ENCODE measurements around the gene LCE1E.

The LCE1E gene

DNA sequence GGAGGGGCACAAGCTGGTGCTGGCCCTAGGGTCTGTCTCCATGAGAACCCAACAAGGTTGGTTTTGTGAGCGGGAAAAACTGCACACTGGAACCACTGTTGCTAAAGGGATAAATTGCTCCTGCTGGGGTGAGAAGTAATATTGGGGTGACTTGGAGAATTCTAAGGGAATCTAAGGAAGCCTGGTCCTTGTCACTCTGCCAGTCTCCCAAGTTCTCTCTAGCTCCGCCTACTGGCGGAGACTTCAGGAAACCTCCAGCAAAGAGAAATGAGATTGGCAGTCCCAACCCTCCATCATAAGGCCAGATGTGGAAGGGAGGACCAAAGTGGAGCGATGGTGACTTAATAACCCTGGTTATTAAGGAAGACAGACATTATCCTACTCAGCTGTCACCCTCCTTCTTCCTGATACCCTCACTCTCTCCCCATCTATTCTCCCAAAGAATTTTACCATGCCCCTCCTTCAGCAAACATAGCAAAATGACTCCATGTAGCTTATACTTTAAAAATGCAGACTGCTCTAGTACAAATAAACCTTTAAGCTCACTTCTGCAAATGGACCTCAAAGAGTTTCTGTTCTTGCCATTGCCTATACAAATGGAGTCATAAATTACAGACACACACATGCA is 8.4 kb upstream of the LCE1E start:
- in situ Hi-C loops (cut with MboI; ENCODE audit: low sequenced_read_pairs) = no loop called here

DNA sequence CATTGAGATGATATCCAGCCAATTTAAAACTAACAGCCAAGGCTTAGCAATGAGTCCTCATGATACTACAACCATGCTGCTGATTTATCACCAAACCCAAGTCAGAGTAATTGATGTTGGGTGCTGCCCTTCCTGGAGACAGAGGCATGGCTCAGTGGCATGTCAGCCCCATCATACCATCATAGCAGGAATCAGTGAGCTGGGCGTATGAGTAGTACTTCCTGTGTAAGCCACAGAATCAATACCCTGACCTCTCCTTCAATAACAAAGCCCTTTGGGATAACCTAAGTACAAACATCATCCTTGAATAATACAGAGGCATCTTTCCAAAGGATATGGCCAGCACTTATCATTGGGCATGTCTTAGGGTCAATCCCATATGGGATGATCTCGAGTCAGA is 3.0 kb upstream of the LCE1E start:
- in situ Hi-C loops (cut with MboI; ENCODE audit: low sequenced_read_pairs) = no loop called here

DNA sequence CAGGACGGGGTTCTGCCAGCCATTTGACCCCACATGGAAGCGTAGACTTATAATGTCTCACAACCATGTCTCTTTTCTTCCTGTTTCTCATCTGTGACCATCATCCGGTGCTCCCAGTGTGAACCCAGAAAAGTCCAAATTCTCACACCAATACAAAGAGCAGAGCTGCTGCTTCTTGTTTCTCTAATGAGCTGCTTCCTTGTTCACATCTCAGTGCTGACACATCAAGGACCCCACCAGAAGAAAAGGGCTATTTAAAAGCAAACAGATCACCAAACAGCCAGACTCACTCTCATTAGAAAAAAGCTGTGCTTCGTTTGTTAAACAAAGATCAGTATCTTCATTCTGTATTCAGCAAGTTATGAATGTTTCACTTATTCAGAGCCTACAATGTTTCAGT is 9.6 kb downstream of the LCE1E start:
- in situ Hi-C loops (cut with MboI; ENCODE audit: low sequenced_read_pairs) = no loop called here

DNA sequence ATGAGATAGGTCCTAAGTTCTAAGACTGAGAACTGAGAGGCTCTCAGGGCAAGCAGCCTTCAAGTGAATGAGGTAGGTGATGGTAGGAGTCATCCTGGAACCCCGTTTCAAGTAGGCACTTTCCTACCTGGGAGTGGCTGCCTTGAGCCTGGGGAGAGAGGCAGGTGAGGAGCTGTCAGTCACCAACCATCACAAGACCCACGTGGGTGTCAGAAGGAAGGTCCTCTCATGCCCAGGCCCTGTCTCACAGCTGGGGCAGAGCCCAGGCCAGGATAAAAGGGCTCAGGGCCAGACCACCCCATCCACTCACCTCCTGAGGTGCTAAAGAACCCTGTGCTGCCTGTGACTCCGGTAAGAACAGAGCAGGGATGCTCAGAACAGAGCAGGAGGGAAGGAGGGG is 10.4 kb downstream of the LCE1E start, which contains the start of gene LCE1D:
LCE1D (plus strand) TSS at position 301 of the 400 bp plus-strand sequence. CDS start 1,074 bp downstream, outside the sequence.
- in situ Hi-C loops (cut with MboI; ENCODE audit: low sequenced_read_pairs) = no loop called here

DNA sequence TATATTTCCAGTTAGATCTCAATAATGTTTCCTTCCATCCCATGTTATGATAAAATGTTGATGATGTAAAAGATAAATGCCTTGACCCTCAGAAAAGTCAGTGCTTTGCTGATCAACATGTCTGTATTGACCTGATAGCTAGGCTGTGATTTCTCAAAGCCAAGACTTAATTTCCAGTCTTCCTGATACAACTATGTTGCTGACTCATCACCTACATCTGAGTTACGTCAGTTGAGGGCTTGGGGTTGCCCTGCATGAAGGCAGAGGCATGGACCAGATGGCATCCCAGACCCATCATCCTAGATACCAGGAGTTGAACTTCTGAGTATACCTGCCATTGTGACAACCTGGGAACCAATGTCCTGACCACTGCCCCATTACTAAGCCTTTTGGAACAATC is 15.3 kb downstream of the LCE1E start:
- in situ Hi-C loops (cut with MboI; ENCODE audit: low sequenced_read_pairs) = no loop called here

DNA sequence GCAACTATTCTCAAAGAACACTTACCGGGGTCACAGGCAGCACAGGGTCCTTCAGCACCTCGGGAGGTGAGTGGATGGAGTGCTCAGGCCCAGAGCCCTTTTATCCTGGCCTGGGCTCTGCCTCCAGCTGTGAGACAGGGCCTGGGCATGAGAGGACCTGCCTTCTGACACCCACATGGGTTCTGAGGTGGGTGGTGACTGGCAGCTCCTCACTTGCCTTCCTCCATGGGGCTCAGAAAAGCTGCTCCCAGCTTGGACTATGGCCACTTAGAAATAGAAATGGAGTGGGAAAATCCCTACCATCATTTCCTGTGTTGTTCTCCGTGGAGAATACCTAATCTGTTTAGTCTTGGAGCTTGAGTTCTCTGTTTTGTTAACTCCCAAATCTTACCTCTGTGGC is 20.5 kb downstream of the LCE1E start, which contains the start of gene LCE1C:
LCE1C (minus strand) TSS at position 76 of the 400 bp plus-strand sequence. CDS start 1,173 bp downstream, outside the sequence.
- in situ Hi-C loops (cut with MboI; ENCODE audit: low sequenced_read_pairs) = no loop called here

DNA sequence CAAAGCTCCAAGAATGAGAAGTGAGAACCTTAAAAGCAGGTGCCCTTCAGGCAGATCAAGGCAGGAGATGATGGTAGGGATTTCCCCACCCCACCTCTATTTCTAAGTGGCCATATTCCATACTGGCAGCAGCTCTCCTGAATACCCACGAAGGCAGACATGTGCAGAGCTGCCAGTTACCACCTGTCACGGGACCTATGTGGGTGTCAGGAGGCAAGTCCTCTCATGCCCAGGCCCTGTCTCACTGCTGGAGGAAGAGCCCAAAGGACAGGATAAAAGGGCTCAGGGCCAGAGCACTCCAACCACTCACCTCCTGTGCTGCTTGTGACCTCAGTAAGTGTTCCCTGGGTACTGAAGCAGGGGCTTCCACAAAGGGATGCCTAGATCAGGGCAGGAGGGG is 25.0 kb downstream of the LCE1E start:
- in situ Hi-C loops (cut with MboI; ENCODE audit: low sequenced_read_pairs) = no loop called here

DNA sequence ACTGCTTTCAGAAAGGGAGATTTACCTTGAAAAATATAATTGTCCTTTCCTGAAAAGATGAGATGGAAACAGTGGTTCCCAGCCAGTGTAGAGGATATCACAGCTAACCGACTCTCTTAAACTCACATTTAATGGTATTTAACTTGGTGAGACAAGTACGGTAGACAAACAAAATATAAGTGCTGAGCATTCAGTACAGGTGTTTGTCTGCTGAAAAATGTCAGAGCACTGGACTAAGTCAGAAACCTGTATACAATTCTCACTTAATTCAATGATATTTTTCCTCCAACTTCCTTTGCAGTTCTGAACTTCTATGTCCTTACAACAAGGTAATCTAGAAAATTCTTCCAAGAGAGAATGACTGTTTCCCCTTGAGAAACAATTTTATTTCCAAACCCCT is 25.6 kb downstream of the LCE1E start, which contains the start of gene LCE1B:
LCE1B (plus strand) TSS at position 301 of the 400 bp plus-strand sequence. CDS start 476 bp downstream, outside the sequence.
- in situ Hi-C loops (cut with MboI; ENCODE audit: low sequenced_read_pairs) = no loop called here

DNA sequence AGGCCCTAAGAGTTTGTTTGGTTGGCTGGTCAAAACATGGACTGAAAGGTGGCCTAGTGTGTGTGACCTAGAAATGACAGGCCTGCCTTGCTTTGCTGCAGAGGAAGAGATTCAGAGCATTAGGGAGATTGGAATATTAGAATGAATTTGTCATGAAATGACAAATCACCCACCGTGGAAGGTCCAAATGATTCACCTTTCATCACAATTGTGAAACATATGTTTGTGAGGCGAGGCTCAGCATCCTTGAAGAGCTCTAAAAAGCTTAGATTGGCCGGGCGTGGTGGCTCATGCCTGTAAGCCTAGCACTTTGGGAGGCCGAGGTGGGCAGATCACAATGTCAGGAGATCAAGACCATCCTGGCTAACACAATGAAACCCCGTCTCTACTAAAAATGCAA is 31.3 kb downstream of the LCE1E start:
- in situ Hi-C loops (cut with MboI; ENCODE audit: low sequenced_read_pairs) = no loop called here

DNA sequence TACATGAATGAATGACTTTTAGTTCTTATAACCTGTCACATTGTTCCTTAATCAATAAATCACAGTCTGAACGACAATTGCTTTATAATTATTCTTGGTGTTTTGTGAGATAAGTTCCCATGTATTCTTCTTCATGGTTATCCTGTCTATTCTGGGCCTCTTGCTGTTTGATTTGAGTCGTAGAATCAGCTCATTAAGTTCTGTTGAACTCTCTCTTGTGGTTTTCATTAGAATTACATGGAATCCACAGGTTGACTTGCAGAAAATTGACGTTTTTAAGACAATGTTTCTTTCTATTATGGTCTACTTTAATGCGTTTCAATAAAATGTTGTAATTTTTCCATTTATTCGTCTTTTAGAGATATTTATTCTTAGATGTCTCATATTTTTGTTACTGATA is 37.2 kb downstream of the LCE1E start:
- in situ Hi-C loops (cut with MboI; ENCODE audit: low sequenced_read_pairs) = no loop called here

DNA sequence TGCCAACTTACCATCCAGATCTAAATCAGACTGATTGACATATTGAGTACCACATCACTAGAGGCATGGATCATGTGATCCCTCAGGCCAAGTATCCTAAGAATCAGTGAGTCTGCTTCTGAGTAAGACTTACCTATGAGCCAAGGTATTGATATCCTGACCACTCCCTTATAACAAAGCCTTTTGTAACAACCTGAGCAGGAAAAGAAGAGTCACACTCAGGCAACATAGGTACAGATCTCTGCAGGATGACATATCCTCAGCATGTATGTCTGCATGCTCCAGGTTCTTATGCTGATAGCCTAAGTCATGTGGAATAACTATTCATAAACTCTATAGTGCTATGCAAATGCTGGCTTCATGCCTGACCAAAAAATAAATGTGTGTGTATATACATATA is 38.9 kb downstream of the LCE1E start:
- in situ Hi-C loops (cut with MboI; ENCODE audit: low sequenced_read_pairs) = no loop called here

DNA sequence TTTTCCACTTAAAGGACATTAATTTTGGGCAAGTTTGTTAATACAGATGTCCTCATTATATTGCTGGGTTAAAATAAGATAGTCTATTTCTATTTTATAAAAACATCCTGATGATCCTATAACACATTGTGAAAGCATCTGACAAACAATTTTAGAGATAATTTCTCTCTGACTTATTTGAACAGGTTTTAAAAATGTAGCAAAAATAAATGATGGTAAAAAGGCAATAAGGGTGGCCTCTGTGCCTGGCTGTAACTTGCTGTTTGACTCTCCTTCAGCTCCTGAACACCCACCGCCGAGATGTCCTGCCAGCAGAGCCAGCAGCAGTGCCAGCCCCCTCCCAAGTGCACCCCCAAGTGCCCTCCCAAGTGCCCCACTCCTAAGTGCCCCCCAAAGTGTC is 41.1 kb downstream of the LCE1E start, which contains the start of gene LCE1A:
LCE1A (plus strand) TSS at position 301 of the 400 bp plus-strand sequence; CDS start at position 301, 0 bp downstream.
- in situ Hi-C loops (cut with MboI; ENCODE audit: low sequenced_read_pairs) = no loop called here

DNA sequence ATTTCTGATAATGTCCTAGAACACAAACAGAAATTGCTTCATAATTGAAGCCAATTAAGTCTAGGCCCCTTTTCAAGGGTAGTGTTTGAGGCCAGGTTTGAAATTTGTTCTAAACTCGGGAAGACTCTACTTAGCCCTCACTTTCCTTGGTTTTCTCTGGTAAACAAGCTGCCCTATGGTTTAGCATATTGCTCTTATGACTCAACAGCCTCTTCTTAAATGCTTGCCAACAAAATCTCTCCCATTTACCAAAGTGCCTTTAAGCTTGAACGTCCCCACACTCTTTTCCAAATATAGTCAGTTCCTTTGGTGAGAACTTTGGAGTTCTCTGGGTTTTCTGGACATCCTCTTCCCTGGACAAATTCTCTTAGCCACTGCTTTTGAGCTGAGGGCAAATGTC is 50.8 kb downstream of the LCE1E start:
- in situ Hi-C loops (cut with MboI; ENCODE audit: low sequenced_read_pairs) = no loop called here
